ENCODE measurements around the gene EIF4E.

DNA sequence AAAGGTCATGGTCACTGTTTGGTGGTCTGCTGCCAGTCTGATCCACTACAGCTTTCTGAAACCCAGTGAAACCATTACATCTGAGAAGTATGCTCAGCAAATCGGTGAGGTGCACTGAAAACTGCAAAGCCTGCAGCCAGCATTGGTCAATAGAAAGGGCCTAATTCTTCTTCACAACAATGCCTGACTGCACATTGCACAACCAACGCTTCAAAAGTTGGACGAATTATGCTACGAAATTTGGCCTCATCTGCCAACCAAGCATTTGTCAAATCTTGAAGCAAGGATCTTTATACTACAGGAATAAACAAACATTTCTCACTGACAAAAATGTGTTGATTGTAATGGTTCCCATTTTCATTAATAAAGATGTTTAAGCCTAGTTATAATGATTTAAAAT lies 90.4 kb downstream of the EIF4E start:
- TF ChIP-seq, protein P1, sequence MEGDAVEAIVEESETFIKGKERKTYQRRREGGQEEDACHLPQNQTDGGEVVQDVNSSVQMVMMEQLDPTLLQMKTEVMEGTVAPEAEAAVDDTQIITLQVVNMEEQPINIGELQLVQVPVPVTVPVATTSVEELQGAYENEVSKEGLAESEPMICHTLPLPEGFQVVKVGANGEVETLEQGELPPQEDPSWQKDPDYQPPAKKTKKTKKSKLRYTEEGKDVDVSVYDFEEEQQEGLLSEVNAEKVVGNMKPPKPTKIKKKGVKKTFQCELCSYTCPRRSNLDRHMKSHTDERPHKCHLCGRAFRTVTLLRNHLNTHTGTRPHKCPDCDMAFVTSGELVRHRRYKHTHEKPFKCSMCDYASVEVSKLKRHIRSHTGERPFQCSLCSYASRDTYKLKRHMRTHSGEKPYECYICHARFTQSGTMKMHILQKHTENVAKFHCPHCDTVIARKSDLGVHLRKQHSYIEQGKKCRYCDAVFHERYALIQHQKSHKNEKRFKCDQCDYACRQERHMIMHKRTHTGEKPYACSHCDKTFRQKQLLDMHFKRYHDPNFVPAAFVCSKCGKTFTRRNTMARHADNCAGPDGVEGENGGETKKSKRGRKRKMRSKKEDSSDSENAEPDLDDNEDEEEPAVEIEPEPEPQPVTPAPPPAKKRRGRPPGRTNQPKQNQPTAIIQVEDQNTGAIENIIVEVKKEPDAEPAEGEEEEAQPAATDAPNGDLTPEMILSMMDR (conservative IDR thresholded peaks at IDR 0.05; ENCODE audit: low read length) = no peak
- TF ChIP-seq EZH2phosphoT487 (IDR thresholded peaks at IDR 0.05; ENCODE audit: borderline replicate concordance) = no peak
